ENCODE data around the gene RALGDS. TPM values are rescaled to one million over a fixed set of nuclear protein-coding genes. Genes with fewer than 3 reads are reported as not detected.
"Not testable (repeated sequence)": the region's sequence is repeated elsewhere in the genome, so short reads cannot be mapped to it uniquely, and the experiment has no call there.

Gene RALGDS
- total RNA-seq, 2 donors from 2014 or later, result 45.3 to 77.0 TPM

DNA sequence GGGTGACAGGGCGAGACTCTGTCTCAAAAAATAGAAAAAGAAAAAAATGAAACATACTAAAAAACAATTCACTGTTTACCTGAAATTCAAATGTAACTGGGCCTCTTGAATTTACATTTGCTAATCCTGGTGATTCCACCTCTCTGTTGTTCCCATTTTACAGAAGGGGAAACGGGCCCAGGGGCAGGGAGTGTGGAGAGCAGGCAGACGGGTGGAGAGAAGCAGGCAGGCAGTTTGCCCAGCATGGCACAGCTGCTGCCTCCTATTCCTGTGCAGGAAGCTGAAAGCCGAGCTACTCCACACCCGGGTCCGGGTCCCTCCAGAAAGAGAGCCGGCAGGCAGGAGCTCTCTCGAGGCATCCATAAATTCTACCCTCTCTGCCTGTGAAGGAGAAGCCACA lies 58.5 kb downstream of the RALGDS start:
- ATAC-seq; H3K36me3 Mint-ChIP-seq; DNase-seq (ENCODE audit: low spot score in 2 of 2); H3K9me3 Mint-ChIP-seq: not testable (repeated sequence)
- H3K27ac Mint-ChIP-seq, result peak overlapping the region in 1 of 2 donors; percentile 65

GRCh38 chr9:133061764-133062145 lies 59.3 kb downstream of the RALGDS start, which contains the start of gene CEL:
Gene CEL, plus strand, starts transcription at chr9:133061981. Its CDS starts 22 bp downstream, at chr9:133062003.
- not testable (repeated sequence) for ATAC-seq; DNase-seq (ENCODE audit: low spot score in 2 of 2); H3K36me3 Mint-ChIP-seq; H3K9me3 Mint-ChIP-seq
- peak within 1 kb of the TSS; percentile 17 to 75 for H3K27ac Mint-ChIP-seq

DNA sequence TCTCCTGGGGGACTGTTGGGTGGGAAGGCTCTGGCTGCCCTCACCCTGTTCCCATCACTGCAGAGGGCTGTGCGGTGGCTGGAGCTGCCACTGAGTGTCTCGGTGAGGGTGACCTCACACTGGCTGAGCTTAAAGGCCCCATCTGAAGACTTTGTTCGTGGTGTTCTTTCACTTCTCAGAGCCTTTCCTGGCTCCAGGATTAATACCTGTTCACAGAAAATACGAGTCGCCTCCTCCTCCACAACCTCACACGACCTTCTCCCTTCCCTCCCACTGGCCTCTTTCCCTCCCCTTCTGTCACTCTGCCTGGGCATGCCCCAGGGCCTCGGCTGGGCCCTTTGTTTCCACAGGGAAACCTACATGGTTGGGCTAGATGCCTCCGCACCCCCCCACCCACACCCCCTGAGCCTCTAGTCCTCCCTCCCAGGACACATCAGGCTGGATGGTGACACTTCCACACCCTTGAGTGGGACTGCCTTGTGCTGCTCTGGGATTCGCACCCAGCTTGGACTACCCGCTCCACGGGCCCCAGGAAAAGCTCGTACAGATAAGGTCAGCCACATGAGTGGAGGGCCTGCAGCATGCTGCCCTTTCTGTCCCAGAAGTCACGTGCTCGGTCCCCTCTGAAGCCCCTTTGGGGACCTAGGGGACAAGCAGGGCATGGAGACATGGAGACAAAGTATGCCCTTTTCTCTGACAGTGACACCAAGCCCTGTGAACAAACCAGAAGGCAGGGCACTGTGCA lies 59.8 kb downstream of the RALGDS start:
- peak; percentile 30 to 72 for ATAC-seq
- H3K9me3 Mint-ChIP-seq; DNase-seq (ENCODE audit: low spot score in 2 of 2); H3K36me3 Mint-ChIP-seq: not testable (repeated sequence)
- peak overlapping the region; percentile 17 to 75 for H3K27ac Mint-ChIP-seq

- no peak for DNase-seq (ENCODE audit: low spot score in 2 of 2)
- Mint-ChIP-seq H3K27ac (peak overlapping the region in 1 of 2 donors; percentile 75), H3K36me3 (peaks cover 7 to 8% of the 10 kb centered on the region in 2 donors), H3K9me3 (no peaks in the 10 kb centered on the region)
- peak in 1 of 2 donors; percentile 23 for ATAC-seq
These were observed 60.6 kb downstream of the RALGDS start for GRCh38 chr9:133060417-133060841.

DNA sequence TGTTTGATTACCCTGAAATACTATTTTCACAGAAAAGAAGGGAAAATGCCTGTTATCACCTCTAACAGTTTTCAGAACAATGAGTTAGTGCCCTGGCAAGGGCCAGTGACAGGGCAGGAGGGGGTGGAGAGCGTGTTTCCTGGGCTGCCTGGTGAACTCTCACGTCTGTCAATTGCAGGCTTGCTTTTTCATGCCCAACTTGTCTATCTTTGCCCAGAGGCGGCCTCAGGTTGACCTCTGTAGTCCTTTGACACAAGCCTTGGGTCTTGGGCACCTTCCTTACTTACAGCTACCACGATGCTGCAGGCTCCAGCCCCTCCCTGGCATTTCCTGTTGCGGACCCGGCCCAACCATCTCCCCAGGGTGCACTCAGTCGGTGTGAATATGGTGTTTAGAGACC lies 61.4 kb downstream of the RALGDS start:
- Mint-ChIP-seq H3K27ac (peak overlapping the region; percentile 62 to 75), H3K9me3 (no peaks in the 10 kb centered on the region), H3K36me3 (peaks cover 7 to 8% of the 10 kb centered on the region in 2 donors)
- DNase-seq (ENCODE audit: low spot score in 2 of 2) (no peak), ATAC-seq (peak in 1 of 2 donors; percentile 2)

- DNase-seq (ENCODE audit: low spot score in 2 of 2), result no peak
- peak; percentile 36 to 41 for ATAC-seq
- Mint-ChIP-seq H3K27ac (peak overlapping the region; percentile 75 to 86), H3K9me3 (no peaks in the 10 kb centered on the region), H3K36me3 (peaks cover 7 to 8% of the 10 kb centered on the region in 2 donors)
These were observed 62.3 kb downstream of the RALGDS start for GRCh38 chr9:133058550-133059320.

- Mint-ChIP-seq H3K36me3 (peaks cover 7 to 8% of the 10 kb centered on the region in 2 donors), H3K27ac (peak overlapping the region; percentile 75 to 86), H3K9me3 (no peaks in the 10 kb centered on the region)
- DNase-seq (ENCODE audit: low spot score in 2 of 2), result no peak
- no peak for ATAC-seq
These were observed 63.0 kb downstream of the RALGDS start for GRCh38 chr9:133058071-133058470.

GRCh38 chr9:133057553-133057952 lies 63.5 kb downstream of the RALGDS start:
- H3K27ac Mint-ChIP-seq, result peak overlapping the region; percentile 10 to 75
- ATAC-seq (no peak), DNase-seq (ENCODE audit: low spot score in 2 of 2) (no peak)
- H3K9me3 Mint-ChIP-seq, result no peaks in the 10 kb centered on the region
- peaks cover 7 to 8% of the 10 kb centered on the region in 2 donors for H3K36me3 Mint-ChIP-seq

- H3K36me3 Mint-ChIP-seq, result peaks cover 7 to 8% of the 10 kb centered on the region in 2 donors
- no peak for DNase-seq (ENCODE audit: low spot score in 2 of 2)
These were observed 64.0 kb downstream of the RALGDS start for GRCh38 chr9:133057006-133057405.

GRCh38 chr9:133056533-133056932 lies 64.5 kb downstream of the RALGDS start:
- H3K9me3 Mint-ChIP-seq, result no peaks in the 10 kb centered on the region
- DNase-seq (ENCODE audit: low spot score in 2 of 2) (no peak), ATAC-seq (no peak)
- H3K27ac Mint-ChIP-seq, result peak overlapping the region in 1 of 2 donors; percentile 75
- peaks cover 7 to 8% of the 10 kb centered on the region in 2 donors for H3K36me3 Mint-ChIP-seq

More at GRCh38 chr9:133057006-133057405, 64.0 kb downstream of the RALGDS start:
- H3K9me3 Mint-ChIP-seq, result no peaks in the 10 kb centered on the region
- ATAC-seq, result no peak
- peak overlapping the region in 1 of 2 donors; percentile 75 for H3K27ac Mint-ChIP-seq

DNA sequence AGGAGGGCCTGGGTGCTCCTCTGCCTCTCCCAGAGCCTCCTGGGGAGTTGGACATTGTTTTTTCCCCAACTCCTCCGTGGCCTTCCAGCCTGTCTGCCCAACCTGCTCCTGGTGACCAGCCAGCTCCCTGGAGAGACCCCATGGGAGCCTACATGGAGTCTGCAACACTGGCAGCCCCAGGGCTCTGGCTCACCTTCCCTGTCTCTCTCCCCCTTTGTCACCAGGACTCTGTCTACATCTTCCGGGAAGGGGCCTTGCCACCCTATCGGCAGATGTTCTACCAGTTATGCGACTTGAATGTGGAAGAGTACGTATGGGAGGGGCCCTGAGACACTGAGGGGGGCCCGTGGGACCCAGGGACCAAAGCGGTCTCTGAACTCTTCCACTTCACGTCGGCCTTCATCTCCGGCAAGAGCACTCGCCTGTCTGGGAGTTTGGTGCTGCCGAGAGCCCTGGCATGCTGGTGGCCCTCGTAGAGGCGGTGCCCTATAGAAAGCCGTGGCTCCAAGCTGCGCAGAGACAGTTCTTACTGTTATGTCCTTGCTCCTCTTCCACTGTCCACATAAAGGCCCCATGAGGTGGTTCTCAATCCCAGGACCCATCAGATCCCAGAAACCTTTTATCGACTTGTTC lies 65.1 kb downstream of the RALGDS start:
- DNase-seq (ENCODE audit: low spot score in 2 of 2) (no peak), ATAC-seq (no peak)
- H3K27ac Mint-ChIP-seq, result peak overlapping the region; percentile 75 to 82
- peaks cover 8% of the 10 kb centered on the region in 2 donors for H3K36me3 Mint-ChIP-seq
- no peaks in the 10 kb centered on the region for H3K9me3 Mint-ChIP-seq

- ATAC-seq (no peak), DNase-seq (ENCODE audit: low spot score in 2 of 2) (no peak)
- Mint-ChIP-seq H3K36me3 (peaks cover 8 to 12% of the 10 kb centered on the region in 2 donors), H3K9me3 (no peaks in the 10 kb centered on the region), H3K27ac (peak overlapping the region in 1 of 2 donors; percentile 75)
These were observed 66.1 kb downstream of the RALGDS start for GRCh38 chr9:133054966-133055365.

DNA sequence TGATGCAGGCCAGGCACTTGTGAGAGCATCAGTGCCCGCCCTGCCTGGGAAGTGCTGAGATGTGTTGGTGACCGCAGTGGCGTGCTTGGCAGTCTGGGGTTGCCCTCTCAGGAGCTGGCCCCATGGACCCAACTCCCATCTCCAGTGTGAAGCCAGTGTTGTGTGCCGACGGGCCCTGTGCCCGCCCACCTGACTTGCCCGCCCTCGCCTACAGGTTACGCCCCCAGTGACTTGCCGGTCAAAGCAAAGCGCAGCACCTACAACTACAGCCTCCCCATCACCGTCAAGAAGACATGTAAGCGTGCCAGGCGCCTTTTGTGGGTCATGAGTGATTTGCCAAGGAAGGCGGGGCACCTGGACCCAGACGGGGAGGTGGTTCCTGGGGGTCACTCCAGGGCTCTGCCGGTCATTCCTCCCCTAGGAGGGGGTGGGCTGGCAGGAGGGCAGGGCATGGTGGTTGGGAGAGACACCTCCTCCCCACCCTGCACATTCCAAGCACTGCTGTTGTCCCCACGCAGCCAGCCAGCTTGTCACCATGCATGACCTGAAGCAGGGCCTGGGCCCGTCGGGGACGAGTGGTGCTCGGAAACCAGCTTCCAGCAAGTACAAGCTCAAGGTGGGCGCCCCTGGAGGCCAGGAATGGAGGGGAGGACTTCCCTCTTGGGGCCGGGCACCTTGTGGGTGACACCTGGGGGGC lies 66.7 kb downstream of the RALGDS start:
- Mint-ChIP-seq H3K27ac (peak overlapping the region in 1 of 2 donors; percentile 29), H3K36me3 (peaks cover 8 to 12% of the 10 kb centered on the region in 2 donors), H3K9me3 (no peaks in the 10 kb centered on the region)
- DNase-seq (ENCODE audit: low spot score in 2 of 2), result no peak
- no peak for ATAC-seq

GRCh38 chr9:133051966-133052539 lies 69.0 kb downstream of the RALGDS start:
- H3K27ac Mint-ChIP-seq, result no peak overlapping the region
- H3K36me3 Mint-ChIP-seq, result peaks cover 0 to 12% of the 10 kb centered on the region in 2 donors
- DNase-seq (ENCODE audit: low spot score in 2 of 2) (no peak), ATAC-seq (no peak)
- H3K9me3 Mint-ChIP-seq, result no peaks in the 10 kb centered on the region

- DNase-seq (ENCODE audit: low spot score in 2 of 2), result no peak
- Mint-ChIP-seq H3K36me3 (peaks cover 0 to 10% of the 10 kb centered on the region in 2 donors), H3K27ac (no peak overlapping the region), H3K9me3 (no peaks in the 10 kb centered on the region)
- no peak for ATAC-seq
These were observed 69.6 kb downstream of the RALGDS start for GRCh38 chr9:133051281-133051900.

Measured in activated naive CD4-positive, alpha-beta T cell treated with anti-CD3 and anti-CD28 coated beads, Interleukin-2, amount 50 U/mL, for 72 hours (primary cell).